ENCODE measurements around the gene TIMP2. TPM values are rescaled to one million over a fixed set of nuclear protein-coding genes. Genes with fewer than 3 reads are reported as not detected.

TIMP2 gene
- total and polyA plus RNA-seq, 2 of the 4 experiments (the other 2 are of a cell fraction) = 43.9 to 416 TPM

DNA sequence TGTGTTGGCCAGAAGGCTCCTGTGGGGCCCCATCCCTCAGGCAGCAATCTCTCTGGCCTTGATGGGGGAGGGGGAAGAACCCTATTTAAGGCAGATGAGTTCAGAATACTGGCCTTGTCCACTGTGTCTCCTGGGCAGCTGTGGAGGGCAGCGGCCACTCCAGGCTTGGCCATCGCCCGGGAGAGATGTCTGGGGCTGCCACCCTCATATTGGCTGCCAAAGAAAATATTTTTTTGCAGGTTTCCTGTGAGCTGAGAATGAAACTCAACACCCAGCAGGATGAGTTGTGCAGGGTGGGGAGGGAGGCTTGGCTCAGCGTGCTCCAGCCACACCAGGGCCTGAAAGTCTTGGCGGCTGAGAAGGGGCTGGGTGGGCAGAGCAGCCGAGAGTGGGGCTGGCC is 14.4 kb upstream of the TIMP2 start:
- H3K4me3 ChIP-seq (ENCODE audit: insufficient read depth, low read depth, low read length) = no peak overlapping the region
- no peak overlapping the region for H4K5ac ChIP-seq (ENCODE audit: low read depth, low read length)
- no peak for TF ChIP-seq SMC3 (IDR thresholded peaks at IDR 0.05; ENCODE audit: low read depth, low read length)
- no peak for TF ChIP-seq POLR2A (IDR thresholded peaks at IDR 0.05; ENCODE audit: low read depth, low read length)
- TF ChIP-seq MXI1 (IDR thresholded peaks at IDR 0.05; ENCODE audit: borderline replicate concordance, low read depth, low read length) = no peak
- no peak for TF ChIP-seq BHLHE40 (IDR thresholded peaks at IDR 0.05; ENCODE audit: low read depth, low read length)
- TF ChIP-seq, protein P1, sequence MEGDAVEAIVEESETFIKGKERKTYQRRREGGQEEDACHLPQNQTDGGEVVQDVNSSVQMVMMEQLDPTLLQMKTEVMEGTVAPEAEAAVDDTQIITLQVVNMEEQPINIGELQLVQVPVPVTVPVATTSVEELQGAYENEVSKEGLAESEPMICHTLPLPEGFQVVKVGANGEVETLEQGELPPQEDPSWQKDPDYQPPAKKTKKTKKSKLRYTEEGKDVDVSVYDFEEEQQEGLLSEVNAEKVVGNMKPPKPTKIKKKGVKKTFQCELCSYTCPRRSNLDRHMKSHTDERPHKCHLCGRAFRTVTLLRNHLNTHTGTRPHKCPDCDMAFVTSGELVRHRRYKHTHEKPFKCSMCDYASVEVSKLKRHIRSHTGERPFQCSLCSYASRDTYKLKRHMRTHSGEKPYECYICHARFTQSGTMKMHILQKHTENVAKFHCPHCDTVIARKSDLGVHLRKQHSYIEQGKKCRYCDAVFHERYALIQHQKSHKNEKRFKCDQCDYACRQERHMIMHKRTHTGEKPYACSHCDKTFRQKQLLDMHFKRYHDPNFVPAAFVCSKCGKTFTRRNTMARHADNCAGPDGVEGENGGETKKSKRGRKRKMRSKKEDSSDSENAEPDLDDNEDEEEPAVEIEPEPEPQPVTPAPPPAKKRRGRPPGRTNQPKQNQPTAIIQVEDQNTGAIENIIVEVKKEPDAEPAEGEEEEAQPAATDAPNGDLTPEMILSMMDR (conservative IDR thresholded peaks at IDR 0.05; ENCODE audit: low read depth, low read length) = no peak
- no peak for TF ChIP-seq CEBPB (IDR thresholded peaks at IDR 0.05; ENCODE audit: low read depth, low read length)
- TF ChIP-seq RAD21 (IDR thresholded peaks at IDR 0.05; ENCODE audit: low read length) = no peak
- TF ChIP-seq, protein P2, sequence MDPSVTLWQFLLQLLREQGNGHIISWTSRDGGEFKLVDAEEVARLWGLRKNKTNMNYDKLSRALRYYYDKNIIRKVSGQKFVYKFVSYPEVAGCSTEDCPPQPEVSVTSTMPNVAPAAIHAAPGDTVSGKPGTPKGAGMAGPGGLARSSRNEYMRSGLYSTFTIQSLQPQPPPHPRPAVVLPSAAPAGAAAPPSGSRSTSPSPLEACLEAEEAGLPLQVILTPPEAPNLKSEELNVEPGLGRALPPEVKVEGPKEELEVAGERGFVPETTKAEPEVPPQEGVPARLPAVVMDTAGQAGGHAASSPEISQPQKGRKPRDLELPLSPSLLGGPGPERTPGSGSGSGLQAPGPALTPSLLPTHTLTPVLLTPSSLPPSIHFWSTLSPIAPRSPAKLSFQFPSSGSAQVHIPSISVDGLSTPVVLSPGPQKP (IDR thresholded peaks at IDR 0.05; ENCODE audit: borderline replicate concordance, low read depth, low read length) = no peak
- no peak for TF ChIP-seq MAFK (IDR thresholded peaks at IDR 0.05; ENCODE audit: low read depth, low read length)
- no peak for TF ChIP-seq RCOR1 (IDR thresholded peaks at IDR 0.05; ENCODE audit: insufficient replicate concordance, low read length)
- TF ChIP-seq CHD1 (IDR thresholded peaks at IDR 0.05; ENCODE audit: low read depth, low read length) = no peak
- TF ChIP-seq RFX5 (IDR thresholded peaks at IDR 0.05; ENCODE audit: low read depth, low read length) = no peak
- no peak for TF ChIP-seq NFE2L2 (IDR thresholded peaks at IDR 0.05; ENCODE audit: low read depth, low read length)
- TF ChIP-seq, protein P3, sequence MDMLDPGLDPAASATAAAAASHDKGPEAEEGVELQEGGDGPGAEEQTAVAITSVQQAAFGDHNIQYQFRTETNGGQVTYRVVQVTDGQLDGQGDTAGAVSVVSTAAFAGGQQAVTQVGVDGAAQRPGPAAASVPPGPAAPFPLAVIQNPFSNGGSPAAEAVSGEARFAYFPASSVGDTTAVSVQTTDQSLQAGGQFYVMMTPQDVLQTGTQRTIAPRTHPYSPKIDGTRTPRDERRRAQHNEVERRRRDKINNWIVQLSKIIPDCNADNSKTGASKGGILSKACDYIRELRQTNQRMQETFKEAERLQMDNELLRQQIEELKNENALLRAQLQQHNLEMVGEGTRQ (IDR thresholded peaks at IDR 0.05; ENCODE audit: low read depth, low read length) = no peak
- peak overlapping the region in 1 of 2 experiments; percentile 20; a peak in 1 of 4 replicates for H4K8ac ChIP-seq (ENCODE audit: low read depth in 2 of 2, low read length in 2 of 2)
- POLR2A ChIA-PET (ENCODE audit: unreplicated experiment) = no interaction called here
- peak overlapping the region; percentile 60; the same call in 1 of the 3 replicates for H2BK15ac ChIP-seq (ENCODE audit: low read depth, low read length)
- DNase-seq (peak; percentile 52), ATAC-seq (ENCODE audit: low read depth) (no peak)
- no peak overlapping the region for H3K27ac ChIP-seq (ENCODE audit: insufficient read depth, low read length)
- no peaks in the 10 kb centered on the region for H3K9me3 ChIP-seq (ENCODE audit: control insufficient read depth, insufficient read depth, low read length)
- H3K36me3 ChIP-seq (ENCODE audit: control insufficient read depth, insufficient read depth, low read length) = no peaks in the 10 kb centered on the region
- peak overlapping the region; percentile 74 for H2AK9ac ChIP-seq (replicated peaks; ENCODE audit: low read depth, low read length, poor library complexity)
- H3K4me1 ChIP-seq (ENCODE audit: control insufficient read depth, insufficient read depth, low read length) = peaks cover 23% of the 10 kb centered on the region
- in situ Hi-C loops (cut with MboI; ENCODE audit: low sequenced_read_pairs) (no loop called here), dilution Hi-C loops (cut with HindIII; ENCODE audit: low sequenced_read_pairs, unreplicated experiment) (no loop called here), intact Hi-C loops (cut with micrococcal nuclease) (no loop called here)
- H2BK5ac ChIP-seq (ENCODE audit: low read depth, low read length, poor library complexity, severe bottlenecking) = no peak overlapping the region
- H3K56ac ChIP-seq (ENCODE audit: extremely low read depth, insufficient read depth, low read length) = no peak overlapping the region
- peak overlapping the region; percentile 74 for H2AK5ac ChIP-seq (ENCODE audit: low read depth, low read length)
- CTCF ChIA-PET = no interaction called here
- 69% methylated on average over 3 of the region's 6 CpGs; no CpG with 5 or more reads in 1 of the 2 experiments for WGBS, 2 experiments (ENCODE audit: extremely low coverage in 2 of 2, insufficient read length in 1 of 2)
- peak overlapping the region; percentile 11 for H3K4ac ChIP-seq (ENCODE audit: low read depth, low read length)
- peak overlapping the region; percentile 37 for H2AFZ ChIP-seq (replicated peaks; ENCODE audit: low read length, poor library complexity)
- H3K27me3 ChIP-seq (ENCODE audit: control insufficient read depth, insufficient read depth, low read length) = no peaks in the 10 kb centered on the region; the same call in 1 of the 2 replicates
- H3K4me2 ChIP-seq (ENCODE audit: low read depth, low read length) = no peak overlapping the region
- H4K20me1 ChIP-seq (ENCODE audit: insufficient read depth, low read length) = peaks cover 9% of the 10 kb centered on the region; the same call in 1 of the 2 replicates
- peaks cover 12% of the 10 kb centered on the region for H3K9me1 ChIP-seq (ENCODE audit: insufficient read depth, low read length)
- peak overlapping the region; percentile 24; the same call in 1 of the 2 replicates for H2BK120ac ChIP-seq (ENCODE audit: low read depth, low read length)
- no peak overlapping the region for H3K23ac ChIP-seq (ENCODE audit: low read depth, low read length)
- H3K79me1 ChIP-seq (ENCODE audit: low read depth in 1 of 2, low read length in 2 of 2) = peaks cover 0 to 9% of the 10 kb centered on the region in 2 experiments; a peak in 2 of 4 replicates
- BruUV-seq (replicated peaks) = no TSS peak
- H4K91ac ChIP-seq (ENCODE audit: insufficient read depth, low read depth, low read length) = peak overlapping the region; percentile 27
- H2BK20ac ChIP-seq (ENCODE audit: low read depth, low read length) = no peak overlapping the region
- H3K14ac ChIP-seq (replicated peaks; ENCODE audit: low read depth, low read length) = no peak overlapping the region
- H3K9ac ChIP-seq (ENCODE audit: low read depth, low read length) = no peak overlapping the region
- no peak overlapping the region for H3K18ac ChIP-seq (ENCODE audit: low read depth, low read length)
